MG63 (cell line): ENCODE measurements around the gene ATAD2B. TPM values are rescaled to one million over a fixed set of nuclear protein-coding genes. Genes with fewer than 3 reads are reported as not detected.
"Not testable (repeated sequence)": the region's sequence is repeated elsewhere in the genome, so short reads cannot be mapped to it uniquely, and the experiment has no call there.

Experiments
- DNase-seq: peaks from one replicate; pipeline ENCODE4 v3.0.0-alpha.2; 2020
- H3K27me3 ChIP-seq: fragments of 250-450 bp; sonication (Bioruptor Pico); 2 replicates; pipeline ENCODE4 v1.5.1; 2020; ENCODE audit warnings: mild to moderate bottlenecking, moderate library complexity
- H3K36me3 ChIP-seq: fragments of 250-450 bp; sonication (Bioruptor Pico); 2 replicates; pipeline ENCODE4 v1.5.1; 2020; ENCODE audit warnings: mild to moderate bottlenecking, moderate library complexity
- H3K4me3 ChIP-seq: fragments of 250-450 bp; sonication (Bioruptor Pico); 2 replicates; pipeline ENCODE4 v1.5.1; 2020; ENCODE audit warnings: mild to moderate bottlenecking, moderate library complexity
- H3K9me3 ChIP-seq: fragments of 250-450 bp; sonication (Bioruptor Pico); 2 replicates; pipeline ENCODE4 v1.5.1; 2020; ENCODE audit warnings: mild to moderate bottlenecking, moderate library complexity
- total RNA-seq: library from RNA; depleted of rRNA; stranded (reverse); fragments of >200 nt; shearing (Covaris generic); gene quantifications from 2 replicates; pipeline ENCODE4 v1.2.3, GENCODE V29; 2014; ENCODE audit warnings: low replicate concordance

The ATAD2B gene
- total RNA-seq, 1 experiment from 2014 or later = 2.9 TPM

- Histone ChIP-seq H3K9me3 (no peaks in the 10 kb centered on the region), H3K27me3 (no peaks in the 10 kb centered on the region), H3K4me3 (no peak overlapping the region), H3K36me3 (no peaks in the 10 kb centered on the region)
- no peak for DNase-seq
These were observed 142.0 kb downstream of the ATAD2B start for GRCh38 chr2:23784971-23785370.

GRCh38 chr2:23782646-23783045 lies 144.3 kb downstream of the ATAD2B start:
- no peak overlapping the region for H3K4me3 ChIP-seq
- no peak for DNase-seq
- H3K27me3 ChIP-seq = no peaks in the 10 kb centered on the region
- peaks cover 2% of the 10 kb centered on the region; the same call in 1 of the 2 replicates for H3K36me3 ChIP-seq
- no peaks in the 10 kb centered on the region for H3K9me3 ChIP-seq

- H3K36me3 ChIP-seq = peaks cover 3% of the 10 kb centered on the region; the same call in 1 of the 2 replicates
- H3K4me3 ChIP-seq = no peak overlapping the region
- DNase-seq = no peak
- H3K9me3 ChIP-seq = no peaks in the 10 kb centered on the region
- H3K27me3 ChIP-seq = no peaks in the 10 kb centered on the region
These were observed 144.8 kb downstream of the ATAD2B start for GRCh38 chr2:23782126-23782525.

GRCh38 chr2:23780465-23780864 lies 146.5 kb downstream of the ATAD2B start:
- H3K4me3 ChIP-seq, H3K36me3 ChIP-seq, H3K27me3 ChIP-seq, H3K9me3 ChIP-seq, DNase-seq: not testable (repeated sequence)

- Histone ChIP-seq H3K4me3 (no peak overlapping the region), H3K27me3 (no peaks in the 10 kb centered on the region), H3K9me3 (no peaks in the 10 kb centered on the region), H3K36me3 (peaks cover 3% of the 10 kb centered on the region; the same call in 1 of the 2 replicates)
- DNase-seq = no peak
These were observed 149.1 kb downstream of the ATAD2B start for GRCh38 chr2:23777826-23778225.

GRCh38 chr2:23776021-23776420 lies 150.9 kb downstream of the ATAD2B start:
- H3K9me3 ChIP-seq = no peaks in the 10 kb centered on the region
- H3K4me3 ChIP-seq = no peak overlapping the region
- no peaks in the 10 kb centered on the region for H3K27me3 ChIP-seq
- DNase-seq = no peak
- H3K36me3 ChIP-seq = peaks cover 11% of the 10 kb centered on the region

GRCh38 chr2:23772684-23773083 lies 154.2 kb downstream of the ATAD2B start:
- H3K4me3 ChIP-seq = no peak overlapping the region
- no peak for DNase-seq
- no peaks in the 10 kb centered on the region for H3K9me3 ChIP-seq
- H3K27me3 ChIP-seq = no peaks in the 10 kb centered on the region
- peaks cover 10% of the 10 kb centered on the region for H3K36me3 ChIP-seq

GRCh38 chr2:23772056-23772455 lies 154.9 kb downstream of the ATAD2B start:
- Histone ChIP-seq H3K4me3 (no peak overlapping the region), H3K36me3 (peaks cover 9% of the 10 kb centered on the region), H3K27me3 (no peaks in the 10 kb centered on the region), H3K9me3 (no peaks in the 10 kb centered on the region)
- no peak for DNase-seq

GRCh38 chr2:23769364-23769763 lies 157.6 kb downstream of the ATAD2B start:
- DNase-seq = no peak
- peaks cover 9% of the 10 kb centered on the region for H3K36me3 ChIP-seq

GRCh38 chr2:23767876-23768621 lies 158.9 kb downstream of the ATAD2B start:
- Histone ChIP-seq H3K27me3 (no peaks in the 10 kb centered on the region), H3K4me3 (no peak overlapping the region), H3K9me3 (no peaks in the 10 kb centered on the region), H3K36me3 (peaks cover 9% of the 10 kb centered on the region)
- DNase-seq = no peak

More at GRCh38 chr2:23769364-23769763, 157.6 kb downstream of the ATAD2B start:
- Histone ChIP-seq H3K27me3 (no peaks in the 10 kb centered on the region), H3K9me3 (no peaks in the 10 kb centered on the region), H3K4me3 (no peak overlapping the region)

GRCh38 chr2:23762141-23762540 lies 164.8 kb downstream of the ATAD2B start:
- DNase-seq = no peak
- H3K9me3 ChIP-seq = no peaks in the 10 kb centered on the region
- H3K36me3 ChIP-seq = peaks cover 7% of the 10 kb centered on the region
- no peaks in the 10 kb centered on the region for H3K27me3 ChIP-seq
- no peak overlapping the region for H3K4me3 ChIP-seq

GRCh38 chr2:23761638-23762037 lies 165.3 kb downstream of the ATAD2B start:
- Histone ChIP-seq H3K4me3 (no peak overlapping the region), H3K36me3 (peaks cover 12% of the 10 kb centered on the region), H3K9me3 (no peaks in the 10 kb centered on the region), H3K27me3 (no peaks in the 10 kb centered on the region)
- no peak for DNase-seq

- no peaks in the 10 kb centered on the region for H3K9me3 ChIP-seq
- no peaks in the 10 kb centered on the region for H3K27me3 ChIP-seq
- H3K36me3 ChIP-seq = peaks cover 12% of the 10 kb centered on the region
- H3K4me3 ChIP-seq = no peak overlapping the region
- DNase-seq = no peak
These were observed 166.2 kb downstream of the ATAD2B start for GRCh38 chr2:23760736-23761135.

- H3K9me3 ChIP-seq = no peaks in the 10 kb centered on the region
- no peaks in the 10 kb centered on the region for H3K27me3 ChIP-seq
- DNase-seq = peak; percentile 67
- H3K4me3 ChIP-seq = no peak overlapping the region
- peaks cover 12% of the 10 kb centered on the region for H3K36me3 ChIP-seq
These were observed 169.1 kb downstream of the ATAD2B start for GRCh38 chr2:23757686-23758433.

- no peaks in the 10 kb centered on the region for H3K27me3 ChIP-seq
- peaks cover 12% of the 10 kb centered on the region for H3K36me3 ChIP-seq
- peak; percentile 15 for DNase-seq
- no peak overlapping the region for H3K4me3 ChIP-seq
- H3K9me3 ChIP-seq = no peaks in the 10 kb centered on the region
These were observed 170.2 kb downstream of the ATAD2B start for GRCh38 chr2:23756593-23757292.

- Histone ChIP-seq H3K4me3 (no peak overlapping the region), H3K36me3 (peaks cover 7% of the 10 kb centered on the region), H3K27me3 (no peaks in the 10 kb centered on the region), H3K9me3 (no peaks in the 10 kb centered on the region)
- DNase-seq = no peak
These were observed 172.0 kb downstream of the ATAD2B start for GRCh38 chr2:23754970-23755369.

- no peak for DNase-seq
These were observed 173.5 kb downstream of the ATAD2B start for GRCh38 chr2:23753291-23754010.

More at GRCh38 chr2:23753291-23754010, 173.5 kb downstream of the ATAD2B start:
- Histone ChIP-seq H3K9me3 (no peaks in the 10 kb centered on the region), H3K36me3 (peaks cover 7% of the 10 kb centered on the region), H3K4me3 (no peak overlapping the region), H3K27me3 (no peaks in the 10 kb centered on the region)
